GM21825 (cell line): ENCODE results near the gene GNA12.
"Not testable (repeated sequence)": the region's sequence is repeated elsewhere in the genome, so short reads cannot be mapped to it uniquely, and the experiment has no call there.

Experiments
- ATAC-seq: cut with Tn5 transposase; IDR thresholded peaks from one replicate; pipeline ENCODE4 v1.9.1; 2021; ENCODE audit warnings: mild to moderate bottlenecking, moderate library complexity; ENCODE audit not compliant: unreplicated experiment

Gene GNA12

GRCh38 chr7:2758673-2759616, 85.2 kb downstream of the GNA12 start:
- ATAC-seq: peak; percentile 4

GRCh38 chr7:2757904-2758672, 86.0 kb downstream of the GNA12 start:
- peak; percentile 63 for ATAC-seq

GRCh38 chr7:2757361-2757903, 86.7 kb downstream of the GNA12 start:
- ATAC-seq: no peak

GRCh38 chr7:2755531-2755930, 88.6 kb downstream of the GNA12 start:
- ATAC-seq: no peak

GRCh38 chr7:2754912-2755311, 89.2 kb downstream of the GNA12 start:
- no peak for ATAC-seq

- ATAC-seq: no peak
Measured at GRCh38 chr7:2754086-2754485, 90.0 kb downstream of the GNA12 start.

GRCh38 chr7:2753148-2753547, 91.0 kb downstream of the GNA12 start:
- ATAC-seq: no peak

GRCh38 chr7:2751086-2751485, 93.0 kb downstream of the GNA12 start:
- ATAC-seq: no peak

- ATAC-seq: no peak
Measured at GRCh38 chr7:2750004-2750407, 94.1 kb downstream of the GNA12 start.

GRCh38 chr7:2748684-2749083, 95.4 kb downstream of the GNA12 start:
- not testable (repeated sequence) for ATAC-seq

- ATAC-seq: not testable (repeated sequence)
Measured at GRCh38 chr7:2743523-2744185, 100.5 kb downstream of the GNA12 start.

GRCh38 chr7:2738766-2739549, 105.2 kb downstream of the GNA12 start:
- no peak for ATAC-seq

- no peak for ATAC-seq
Measured at GRCh38 chr7:2737771-2738540, 106.2 kb downstream of the GNA12 start.

- ATAC-seq: not testable (repeated sequence)
Measured at GRCh38 chr7:2737005-2737743, 106.9 kb downstream of the GNA12 start.

GRCh38 chr7:2736411-2736914, 107.6 kb downstream of the GNA12 start:
- no peak for ATAC-seq

- ATAC-seq: no peak
Measured at GRCh38 chr7:2735744-2736143, 108.4 kb downstream of the GNA12 start.

- ATAC-seq: no peak
Measured at GRCh38 chr7:2734751-2735571, 109.1 kb downstream of the GNA12 start.
